ENCODE measurements around the gene SEL1L3. TPM values are rescaled to one million over a fixed set of nuclear protein-coding genes. Genes with fewer than 3 reads are reported as not detected.

Gene SEL1L3
- total RNA-seq (91.1 and 122 TPM in 2 replicates), polyA plus RNA-seq (47.7 and 53.4 TPM in 2 replicates), polyA minus RNA-seq (132 and 170 TPM in 2 replicates), Bru-seq, nascent RNA (percentile 90 among the genes with signal in this experiment), BruChase-seq, experiment 1, labeled RNA remaining after a 6-hour chase (percentile 83 among the genes with signal in this experiment), BruChase-seq, experiment 2, labeled RNA remaining after a 2-hour chase (percentile 85 among the genes with signal in this experiment)
- polyA plus RNA-seq (2011; cell fraction: cytosol; rRNA removed), result 42.6 and 50.0 TPM in 2 replicates
- 67.9 and 78.6 TPM in 2 replicates for polyA plus RNA-seq (2011; cell fraction: nucleus; rRNA removed)
- polyA plus RNA-seq (2012), result 61.5 and 69.0 TPM in 2 replicates
- polyA minus RNA-seq (2011; cell fraction: cytosol; rRNA and poly(A)+ RNA removed), result 10.4 TPM
- polyA minus RNA-seq (2011; cell fraction: nucleus; rRNA and poly(A)+ RNA removed), result 124 and 188 TPM in 2 replicates
- long read RNA-seq, full-length matches to known transcripts, result 124 of 192 reads
- long read RNA-seq, partial matches to known transcripts, result 26 of 192 reads
- long read RNA-seq, other reads (novel, unspliced or antisense), result 42 of 192 reads

DNA sequence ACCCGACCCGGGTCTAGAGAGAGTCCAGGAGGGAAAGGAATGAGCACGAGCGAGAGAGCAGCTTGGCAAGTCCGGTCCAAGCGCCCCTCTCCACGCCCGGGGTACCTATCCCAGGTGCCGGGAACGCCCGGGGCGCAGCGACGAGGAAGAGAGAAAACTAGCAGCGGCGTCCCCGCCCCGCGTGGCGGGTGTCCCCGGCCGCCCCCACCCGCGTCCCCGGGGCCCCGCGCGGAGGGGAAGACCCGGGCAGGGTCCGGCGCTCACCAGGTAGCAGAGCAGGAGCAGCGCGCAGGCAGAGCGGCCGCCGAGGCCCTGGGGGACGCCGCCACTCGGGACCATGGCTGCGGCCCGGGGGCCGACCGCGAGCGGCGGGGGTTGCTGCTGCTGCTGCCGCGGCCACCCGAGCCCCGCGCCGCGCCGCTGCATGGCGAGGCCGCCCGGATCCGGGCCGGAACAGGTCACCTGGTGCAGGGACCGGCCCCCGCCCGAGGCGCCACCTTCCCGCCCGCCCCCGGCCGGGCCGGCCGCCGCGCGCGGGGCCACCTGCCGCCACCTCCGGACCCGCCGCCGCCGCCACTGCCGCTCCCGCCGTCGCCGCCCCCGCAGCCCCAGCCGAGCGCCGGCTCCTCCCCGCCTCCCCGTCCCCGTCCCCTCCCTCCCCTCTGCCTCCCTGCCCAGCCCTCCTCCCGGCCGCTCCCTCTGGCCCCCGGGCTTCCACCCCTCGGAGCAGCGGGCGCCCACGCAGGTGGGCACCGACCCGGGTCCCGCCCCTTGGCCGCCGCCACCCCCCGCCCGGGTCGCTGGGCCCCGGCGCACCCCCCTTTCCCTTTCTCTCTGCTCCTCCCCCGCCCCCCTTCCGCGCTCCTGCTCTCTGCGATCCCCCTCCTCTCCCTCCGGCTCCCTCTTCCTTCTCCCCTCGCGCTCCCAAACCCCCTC lies at the start of gene SEL1L3:
TSS of gene SEL1L3 (minus strand) at position 578 of the 936 bp plus-strand sequence. CDS start at position 426, 152 bp downstream.
- Histone ChIP-seq H3K9me1 (replicated peaks; ENCODE audit: control insufficient read depth, extremely low read depth, insufficient read depth, low read length) (no peaks in the 10 kb centered on the region), H3K27ac (ENCODE audit: insufficient read depth, low read depth, low read length) (peak within 1 kb of the TSS; percentile 74), H3K4me1 (ENCODE audit: control insufficient read depth, extremely low read depth, insufficient read depth, low read length) (peaks cover 38% of the 10 kb centered on the region), H3K27me3 (ENCODE audit: control insufficient read depth in 2 of 2, insufficient read depth in 2 of 2, low read length in 2 of 2) (no peaks in the 10 kb centered on the region), H3K4me2 (ENCODE audit: insufficient read depth, low read length) (peak within 1 kb of the TSS; percentile 91), H3K79me2 (ENCODE audit: control insufficient read depth, insufficient read depth, low read length) (peaks cover 5% of the 10 kb centered on the region), H3K9ac (replicated peaks; ENCODE audit: extremely low read depth, insufficient read depth, low read length) (peak within 1 kb of the TSS; percentile 87), H3K4me3 (replicated peaks in 1 of 3; ENCODE audit: insufficient read depth in 1 of 3, low read depth in 1 of 3, low read length in 3 of 3) (peak within 1 kb of the TSS; percentile 52 to 92 (median 80)), H3K36me3 (ENCODE audit: control insufficient read depth in 2 of 2, extremely low read depth in 1 of 2, insufficient read depth in 2 of 2, low read length in 2 of 2) (no peaks in the 10 kb centered on the region), H2AFZ (ENCODE audit: low read depth, low read length) (peak within 1 kb of the TSS; percentile 65), H4K20me1 (replicated peaks; ENCODE audit: control insufficient read depth, extremely low read depth, insufficient read depth, low read length) (no peaks in the 10 kb centered on the region), H3K9me3 (replicated peaks; ENCODE audit: control insufficient read depth, insufficient read depth, low read length) (no peaks in the 10 kb centered on the region)
- dilution Hi-C loops (cut with MboI; ENCODE audit: extremely low pct_ligation_motif_present, low sequenced_read_pairs) (no loop called here), intact Hi-C loops (cut with micrococcal nuclease) (loop anchor here (2.0 to 10.0 kb wide), 5 partner anchors 48 to 1000 kb away; partner anchors contain the start of genes RBPJ and STIM2)
- ChIA-PET POLR2A (no interaction called here), CTCF (no interaction called here)
- DNase-seq (ENCODE audit: low read depth, low spot score) (no peak), FAIRE-seq (no peak)
- TF ChIP-seq POLR2AphosphoS5 (IDR thresholded peaks at IDR 0.05; ENCODE audit: insufficient read depth, low read depth, low read length), result peak; percentile 14
- no peak for TF ChIP-seq MYC (IDR thresholded peaks at IDR 0.05; ENCODE audit: low read depth, low read length)
- no TSS peak for BruUV-seq (replicated peaks)

DNA sequence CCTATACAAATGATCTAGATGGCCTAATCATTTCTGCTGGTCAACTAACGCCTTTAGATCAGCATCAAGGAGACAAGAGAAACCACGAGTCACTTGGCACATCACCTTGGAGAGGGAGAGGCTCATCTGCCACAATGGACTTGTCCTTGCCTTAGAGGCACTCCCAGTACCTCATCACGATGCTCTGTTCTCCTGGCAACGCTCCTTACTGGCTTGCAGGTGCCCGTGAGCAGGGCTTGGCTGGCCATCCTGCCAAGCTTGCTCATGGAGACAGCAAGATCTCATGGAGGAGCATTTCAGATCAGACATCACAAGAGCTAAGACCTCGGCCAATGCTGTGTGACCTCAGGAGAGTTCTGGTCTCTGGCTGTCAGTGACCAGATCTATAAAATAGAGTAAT lies 48.6 kb upstream of the SEL1L3 start:
- H4K20me1 ChIP-seq (replicated peaks; ENCODE audit: control insufficient read depth, extremely low read depth, insufficient read depth, low read length), result no peaks in the 10 kb centered on the region
- H3K9me1 ChIP-seq (replicated peaks; ENCODE audit: control insufficient read depth, extremely low read depth, insufficient read depth, low read length), result no peaks in the 10 kb centered on the region
- no TSS peak for BruUV-seq (replicated peaks)
- H3K79me2 ChIP-seq (ENCODE audit: control insufficient read depth, insufficient read depth, low read length), result no peaks in the 10 kb centered on the region
- no peak for DNase-seq (ENCODE audit: low read depth, low spot score)
- H2AFZ ChIP-seq (ENCODE audit: low read depth, low read length), result no peak overlapping the region
- H3K4me2 ChIP-seq (ENCODE audit: insufficient read depth, low read length), result no peak overlapping the region
- no peak overlapping the region for H3K9ac ChIP-seq (replicated peaks; ENCODE audit: extremely low read depth, insufficient read depth, low read length)
- H3K27me3 ChIP-seq (ENCODE audit: control insufficient read depth in 2 of 2, insufficient read depth in 2 of 2, low read length in 2 of 2), result no peaks in the 10 kb centered on the region
- dilution Hi-C loops (cut with MboI; ENCODE audit: extremely low pct_ligation_motif_present, low sequenced_read_pairs), result no loop called here
- no peaks in the 10 kb centered on the region for H3K9me3 ChIP-seq (replicated peaks; ENCODE audit: control insufficient read depth, insufficient read depth, low read length)
- intact Hi-C loops (cut with micrococcal nuclease), result loop anchor here (5.0 kb wide), 1 partner anchor 454 kb away; no protein-coding TSS in a partner anchor
- CTCF ChIA-PET, result interaction anchor here (0.6 to 1.3 kb wide), 2 partner anchors 11 to 400 kb away, joined by 3 read pairs; no protein-coding TSS in a partner anchor
- FAIRE-seq, result no peak
- no peaks in the 10 kb centered on the region for H3K36me3 ChIP-seq (ENCODE audit: control insufficient read depth in 2 of 2, extremely low read depth in 1 of 2, insufficient read depth in 2 of 2, low read length in 2 of 2)
- POLR2A ChIA-PET, result no interaction called here
- H3K4me1 ChIP-seq (ENCODE audit: control insufficient read depth, extremely low read depth, insufficient read depth, low read length), result peaks cover 14% of the 10 kb centered on the region
- H3K4me3 ChIP-seq (replicated peaks in 1 of 3; ENCODE audit: insufficient read depth in 1 of 3, low read depth in 1 of 3, low read length in 3 of 3), result no peak overlapping the region
- no peak for TF ChIP-seq MYC (IDR thresholded peaks at IDR 0.05; ENCODE audit: low read depth, low read length)
- TF ChIP-seq POLR2AphosphoS5 (IDR thresholded peaks at IDR 0.05; ENCODE audit: insufficient read depth, low read depth, low read length), result no peak
- TF ChIP-seq FOS (IDR thresholded peaks at IDR 0.05; ENCODE audit: borderline replicate concordance, insufficient read depth, low read length), result no peak
- TF ChIP-seq GATA2 (IDR thresholded peaks at IDR 0.05; ENCODE audit: insufficient read depth, insufficient read length, low read depth, low read length), result no peak
- TF ChIP-seq MAX (IDR thresholded peaks at IDR 0.05; ENCODE audit: insufficient read depth, insufficient read length), result no peak
- TF ChIP-seq CTCF (IDR thresholded peaks at IDR 0.05; ENCODE audit: extremely low read depth in 1 of 2, insufficient read depth in 1 of 2, low read depth in 1 of 2, low read length in 2 of 2), result no peak
- no peak for TF ChIP-seq EZH2 (IDR thresholded peaks at IDR 0.05; ENCODE audit: borderline replicate concordance, low read depth, low read length, severe bottlenecking)
- no peak for TF ChIP-seq JUN (IDR thresholded peaks at IDR 0.05; ENCODE audit: borderline replicate concordance, insufficient read depth, insufficient read length, low read depth)
- no peak for TF ChIP-seq POLR2A (IDR thresholded peaks at IDR 0.05; ENCODE audit: low read depth, low read length)
- H3K27ac ChIP-seq (ENCODE audit: insufficient read depth, low read depth, low read length), result no peak overlapping the region

Data from endothelial cell of umbilical vein (primary cell).